SK-N-SH treated with all-trans-retinoic acid at 6 μM for 48 hours (cell line): ENCODE results near the gene KIAA1217.
"Not testable (repeated sequence)": the region's sequence is repeated elsewhere in the genome, so short reads cannot be mapped to it uniquely, and the experiment has no call there.

Experiments
- ARNTL ChIP-seq: fragments of 450-650 bp; formaldehyde crosslinking; IDR thresholded peaks from 2 replicates; pipeline ENCODE4 v1.5.0; 2020; ENCODE audit warnings: low read depth, mild to moderate bottlenecking, moderate library complexity, borderline replicate concordance
- CREB5 ChIP-seq: fragments of 250-450 bp; sonication (Bioruptor Pico); IDR thresholded peaks from 2 replicates; pipeline ENCODE4 v1.5.1; 2020; ENCODE audit warnings: low read depth, mild to moderate bottlenecking, moderate library complexity
- CSRNP3 ChIP-seq: fragments of 250-450 bp; sonication (Bioruptor Pico); IDR thresholded peaks from 2 replicates; pipeline ENCODE4 v1.5.1; 2021; ENCODE audit warnings: mild to moderate bottlenecking, moderate library complexity
- TCF4 ChIP-seq: fragments of 250-450 bp; sonication (Bioruptor Pico); IDR thresholded peaks from 2 replicates; pipeline ENCODE4 v1.8.0; 2021; ENCODE audit warnings: mild to moderate bottlenecking, moderate library complexity, borderline replicate concordance
- ZC3H10 ChIP-seq: fragments of 250-450 bp; sonication (Bioruptor Pico); IDR thresholded peaks from 2 replicates; pipeline ENCODE4 v1.5.1; 2021; ENCODE audit warnings: mild to moderate bottlenecking, moderate library complexity

GRCh38 chr10:24482713-24483112 lies 273.8 kb downstream of the KIAA1217 start:
- not testable (repeated sequence) for TF ChIP-seq ARNTL; ZC3H10 (CRISPR knock-in tag); CREB5 (CRISPR knock-in tag); CSRNP3 (CRISPR knock-in tag); TCF4
